CD4-positive, alpha-beta T cell treated with Interleukin-15 for 4 hours (primary cell): Measurements from ENCODE around the gene TFPT.

Experiments
- DNase-seq: peaks from one replicate; pipeline ENCODE4 v3.0.0-alpha.2; 2020; ENCODE audit warnings: low spot score

The TFPT gene, protein sequence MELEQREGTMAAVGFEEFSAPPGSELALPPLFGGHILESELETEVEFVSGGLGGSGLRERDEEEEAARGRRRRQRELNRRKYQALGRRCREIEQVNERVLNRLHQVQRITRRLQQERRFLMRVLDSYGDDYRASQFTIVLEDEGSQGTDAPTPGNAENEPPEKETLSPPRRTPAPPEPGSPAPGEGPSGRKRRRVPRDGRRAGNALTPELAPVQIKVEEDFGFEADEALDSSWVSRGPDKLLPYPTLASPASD

GRCh38 chr19:54115109-54116063 lies at the start of gene TFPT, which contains the start of gene PRPF31:
TSS of gene TFPT (minus strand) at chr19:54115657. CDS start at chr19:54115269, 388 bp downstream.
TSS of gene PRPF31 (plus strand) at chr19:54115754. CDS start at chr19:54118279, 2,525 bp downstream.
- peak; percentile 96 for DNase-seq

- no peak for DNase-seq
Measured at GRCh38 chr19:54165222-54165621, 49.8 kb upstream of the TFPT start.

- peak; percentile 56 for DNase-seq
Measured at GRCh38 chr19:54164369-54165068, 49.1 kb upstream of the TFPT start.

- no peak for DNase-seq
Measured at GRCh38 chr19:54162884-54163283, 47.4 kb upstream of the TFPT start.

GRCh38 chr19:54162241-54162805 lies 46.9 kb upstream of the TFPT start:
- DNase-seq = peak; percentile 82

DNA sequence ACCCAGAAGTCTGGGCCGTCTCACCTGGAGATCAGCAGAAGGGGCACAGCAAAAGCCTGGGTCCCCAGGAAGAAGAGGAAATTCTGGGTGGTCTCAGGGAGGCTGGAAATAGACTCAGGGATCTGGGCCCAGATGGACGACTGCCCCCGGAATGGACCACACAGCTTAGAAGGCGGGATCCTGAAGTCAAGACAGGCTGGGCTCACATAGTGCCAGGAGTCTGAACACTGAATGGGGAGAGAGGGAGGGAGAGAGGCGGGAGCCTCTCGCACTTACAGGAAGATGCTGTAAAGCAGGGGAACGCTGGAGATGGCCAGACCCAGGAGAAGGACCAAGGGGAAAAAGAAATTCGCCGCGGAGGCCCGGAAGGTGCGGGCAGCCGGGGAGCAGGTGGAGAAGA lies 45.4 kb upstream of the TFPT start:
- DNase-seq = no peak

GRCh38 chr19:54160182-54160811 lies 44.8 kb upstream of the TFPT start:
- DNase-seq = no peak

DNA sequence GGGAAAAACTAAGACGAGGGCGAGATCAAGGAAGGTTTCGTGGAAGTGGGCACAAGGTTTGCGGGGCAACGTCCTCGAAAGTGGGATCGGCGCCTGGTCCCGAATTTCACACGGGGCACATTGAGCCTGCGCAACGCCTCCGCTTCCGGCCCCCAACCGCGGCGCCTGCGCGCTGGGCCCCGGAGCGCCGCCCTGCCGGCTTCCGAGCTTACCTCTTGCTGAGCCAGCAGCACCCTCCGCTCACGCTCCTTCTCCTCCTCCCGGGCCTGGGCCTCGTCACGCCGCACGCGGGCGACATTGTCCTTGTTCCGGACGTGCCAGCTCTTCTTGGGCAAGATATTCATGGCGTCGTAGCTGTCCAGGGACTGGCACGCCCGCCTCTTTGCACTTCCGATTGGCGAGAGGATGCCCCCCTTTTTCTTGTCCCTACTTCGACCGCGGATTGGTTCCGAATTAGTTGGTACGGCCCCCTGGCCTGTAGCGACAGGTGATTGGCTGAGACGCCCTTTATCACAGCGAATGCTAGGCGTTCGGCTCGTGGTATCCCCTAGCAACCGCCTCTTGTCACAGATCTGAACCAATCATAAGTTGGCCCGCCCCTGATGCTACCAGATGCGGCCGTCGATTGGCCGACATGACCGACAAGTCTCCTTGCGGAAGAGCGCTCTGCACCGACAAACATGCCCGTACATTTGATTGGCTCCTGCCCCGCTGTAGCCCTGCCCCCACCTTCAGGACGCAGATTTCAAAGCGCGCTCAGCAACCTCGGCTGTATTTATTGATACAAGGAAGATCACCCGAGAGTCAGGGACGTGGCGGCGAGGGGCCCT lies 44.1 kb upstream of the TFPT start, which contains the start of gene LENG1:
TSS of gene LENG1 (minus strand) at position 370 of the 830 bp plus-strand sequence. CDS start at position 344, 26 bp downstream.
- DNase-seq = peak; percentile 100

DNA sequence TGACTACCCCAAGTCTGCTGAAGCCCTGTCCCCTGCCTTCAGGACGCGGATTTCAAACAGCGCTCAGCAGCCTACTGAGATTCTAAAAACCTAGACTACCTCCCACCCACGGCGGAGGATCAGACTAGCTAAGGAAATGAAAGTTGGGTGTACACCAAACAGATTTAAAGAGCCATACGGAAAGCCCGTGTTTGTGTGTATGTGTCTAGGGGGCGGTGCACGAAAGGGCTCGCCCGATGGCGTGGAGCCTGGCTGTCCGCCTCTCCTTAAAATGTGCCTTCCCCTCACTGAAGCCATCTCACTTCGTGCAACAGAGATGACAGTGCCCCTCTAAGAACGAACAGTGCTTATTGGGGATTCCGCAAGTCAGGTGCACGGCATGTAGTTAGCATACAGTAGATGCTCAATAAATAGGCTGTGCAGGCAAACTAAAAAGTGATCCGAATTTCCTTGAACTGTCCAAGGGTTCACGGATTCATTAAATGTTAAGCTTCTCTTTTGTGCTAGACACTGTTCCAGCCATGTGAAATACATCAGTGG lies 43.4 kb upstream of the TFPT start:
- no peak for DNase-seq

DNA sequence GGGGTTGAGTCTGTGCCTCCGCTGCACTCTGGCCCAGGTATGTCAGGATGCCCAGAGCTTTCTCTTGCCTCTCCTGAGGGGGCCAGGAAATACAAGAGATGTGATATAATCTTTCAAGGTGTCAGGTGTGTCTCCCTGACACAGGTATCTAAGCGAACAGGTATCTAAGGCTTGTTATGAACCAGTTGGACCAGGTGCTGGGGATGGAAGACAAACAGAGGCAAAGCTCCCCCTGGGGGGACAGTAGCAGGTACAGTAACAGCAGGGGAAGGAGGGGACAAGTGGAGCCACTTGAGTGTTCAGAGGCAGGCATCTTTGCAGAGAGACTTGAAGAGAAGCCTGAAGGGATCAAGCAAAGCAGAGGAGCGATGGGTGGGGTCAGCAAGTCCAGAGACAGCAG lies 41.5 kb upstream of the TFPT start:
- DNase-seq = no peak

- no peak for DNase-seq
Measured at GRCh38 chr19:54156490-54156889, 41.0 kb upstream of the TFPT start.

GRCh38 chr19:54155694-54156093 lies 40.2 kb upstream of the TFPT start:
- no peak for DNase-seq

DNA sequence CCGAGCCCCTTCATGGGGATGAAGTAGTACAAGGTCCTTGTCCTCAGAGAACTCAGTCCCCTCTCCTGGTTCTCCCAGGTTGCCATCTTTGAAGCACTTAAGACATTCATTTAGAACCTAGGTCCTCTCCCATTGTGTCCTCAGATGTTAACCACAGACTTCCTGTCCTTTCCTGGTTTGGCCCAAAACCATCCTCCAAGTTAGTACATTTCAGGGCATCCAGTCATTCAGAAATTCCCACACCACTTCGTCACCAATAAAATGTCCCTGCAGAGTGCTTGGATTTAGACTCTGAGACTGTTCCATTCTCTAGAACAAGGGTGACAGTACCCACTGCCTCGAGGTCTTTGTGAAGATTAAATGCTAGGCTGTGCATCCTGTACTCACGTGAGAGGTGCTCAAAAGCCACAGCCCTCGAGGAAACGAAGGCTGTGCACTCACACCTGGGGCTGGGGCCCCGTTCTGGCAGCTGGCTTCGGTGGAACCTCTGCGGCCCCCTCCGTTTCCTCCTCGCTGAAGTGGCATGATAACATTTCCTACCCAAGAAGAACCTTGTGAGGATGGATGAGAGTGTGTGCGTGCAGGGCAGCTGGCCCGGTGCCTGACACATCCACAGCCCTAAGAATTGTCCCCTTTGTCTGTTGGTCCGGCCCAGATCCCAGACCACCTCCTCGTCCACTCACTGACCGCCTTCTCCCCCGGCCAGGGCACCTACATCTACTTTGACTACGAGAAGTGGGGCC lies 39.3 kb upstream of the TFPT start:
- no peak for DNase-seq

DNA sequence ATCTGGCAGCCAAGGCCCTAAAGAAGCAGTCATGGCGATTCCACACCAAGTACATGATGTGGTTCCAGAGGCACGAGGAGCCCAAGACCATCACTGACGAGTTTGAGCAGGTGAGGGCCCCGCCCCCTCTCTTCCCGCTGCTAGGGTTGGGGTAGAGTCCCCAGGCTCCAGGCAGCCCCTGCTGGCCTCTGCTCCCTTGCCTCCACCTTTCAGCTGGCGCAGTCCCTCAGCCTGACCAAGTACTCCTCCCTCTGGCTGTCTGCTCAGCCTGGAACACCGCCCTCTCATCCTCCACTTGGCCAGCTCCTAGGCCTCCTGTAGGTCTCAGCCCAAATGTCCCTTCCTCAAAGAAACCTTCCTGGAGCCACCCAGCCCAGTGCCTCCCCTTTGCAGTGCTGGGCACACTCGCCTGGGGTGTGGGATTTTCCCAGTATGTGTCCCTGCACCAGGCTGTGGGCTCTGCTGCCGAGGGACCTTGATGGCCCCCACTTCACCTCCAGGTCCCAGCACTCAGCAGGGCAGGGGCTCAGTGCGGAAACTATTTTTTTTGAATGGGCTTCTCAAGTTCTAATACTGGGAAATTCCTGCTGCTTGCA lies 38.4 kb upstream of the TFPT start:
- no peak for DNase-seq

GRCh38 chr19:54152878-54153524 lies 37.5 kb upstream of the TFPT start:
- DNase-seq = no peak

DNA sequence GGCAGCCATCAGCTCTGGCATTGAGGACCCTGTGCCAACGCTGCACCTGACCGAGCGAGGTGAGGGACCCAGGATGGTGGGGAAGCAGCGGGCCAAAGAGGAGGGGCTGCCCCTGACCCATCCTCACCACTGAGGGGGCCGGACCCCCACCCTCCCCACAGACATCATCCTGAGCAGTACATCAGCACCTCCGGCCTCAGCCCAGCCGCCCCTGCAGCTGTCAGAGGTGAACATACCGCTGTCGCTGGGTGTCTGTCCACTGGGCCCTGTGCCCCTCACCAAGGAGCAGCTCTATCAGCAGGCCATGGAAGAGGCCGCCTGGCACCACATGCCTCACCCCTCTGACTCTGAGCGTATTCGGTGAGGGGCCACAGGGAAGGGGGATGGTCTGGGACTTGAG lies 36.8 kb upstream of the TFPT start:
- no peak for DNase-seq

DNA sequence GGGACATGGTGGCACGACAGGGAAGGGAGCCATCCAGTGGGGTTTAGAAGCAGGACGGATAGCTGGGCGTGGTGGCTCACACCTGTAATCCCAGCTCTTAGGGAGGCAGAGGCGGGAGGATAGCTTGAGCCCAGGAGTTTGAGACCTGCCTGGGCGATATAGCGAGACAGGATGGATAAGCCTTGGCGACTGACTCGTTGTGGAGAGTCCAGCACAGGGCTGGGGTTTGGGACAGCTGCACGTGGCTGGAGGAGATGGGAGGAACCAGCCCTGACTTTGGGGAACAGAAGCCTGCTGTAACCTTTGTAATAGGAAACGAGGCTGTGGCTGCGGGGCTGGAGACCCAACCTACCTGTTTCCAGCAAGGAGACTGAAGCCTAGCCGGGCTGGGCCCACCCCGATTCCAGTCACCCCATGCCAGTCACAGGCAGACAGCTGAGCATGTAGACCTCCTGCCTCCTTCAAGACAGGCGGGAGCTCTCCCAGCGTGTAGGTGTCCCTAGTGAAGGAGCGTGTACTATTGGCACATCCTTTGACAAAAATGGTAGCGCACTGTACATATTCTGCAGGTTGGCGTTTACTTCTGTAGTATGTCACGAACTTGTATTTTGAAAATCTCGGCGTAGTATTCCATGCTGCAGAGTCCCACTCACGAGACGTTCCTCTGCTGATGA lies 36.0 kb upstream of the TFPT start:
- no peak for DNase-seq
